ENCODE results near the gene ZG16B. TPM values are rescaled to one million over a fixed set of nuclear protein-coding genes. Genes with fewer than 3 reads are reported as not detected.
A peak's percentile ranks its signal among the peaks of the same experiment; 100 is the strongest.

Gene ZG16B
- total RNA-seq, 2 donors from 2014 or later: 34.1 to 62.1 TPM

DNA sequence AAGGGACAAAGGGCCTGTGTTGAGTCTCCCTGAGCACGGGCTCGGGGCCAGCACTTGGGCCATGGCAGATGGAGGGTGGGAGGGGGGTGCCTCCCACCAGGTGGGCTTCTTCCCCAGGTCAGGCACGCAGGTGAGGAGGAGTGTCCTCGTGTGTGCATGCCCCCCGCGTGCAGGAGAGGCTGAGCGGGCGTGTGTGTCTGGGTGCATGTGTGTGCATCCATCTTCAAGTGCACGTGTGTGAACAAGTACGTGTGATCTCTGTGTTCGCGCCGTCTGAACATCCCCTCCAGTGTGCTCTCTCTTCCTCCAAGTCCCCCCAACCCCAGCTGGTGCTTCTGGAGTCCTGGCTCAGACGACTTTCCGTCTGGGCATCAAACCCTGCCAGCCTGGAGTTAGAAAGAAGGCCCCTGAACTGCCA is 2.7 kb upstream of the ZG16B start:
- TF ChIP-seq, protein P1, sequence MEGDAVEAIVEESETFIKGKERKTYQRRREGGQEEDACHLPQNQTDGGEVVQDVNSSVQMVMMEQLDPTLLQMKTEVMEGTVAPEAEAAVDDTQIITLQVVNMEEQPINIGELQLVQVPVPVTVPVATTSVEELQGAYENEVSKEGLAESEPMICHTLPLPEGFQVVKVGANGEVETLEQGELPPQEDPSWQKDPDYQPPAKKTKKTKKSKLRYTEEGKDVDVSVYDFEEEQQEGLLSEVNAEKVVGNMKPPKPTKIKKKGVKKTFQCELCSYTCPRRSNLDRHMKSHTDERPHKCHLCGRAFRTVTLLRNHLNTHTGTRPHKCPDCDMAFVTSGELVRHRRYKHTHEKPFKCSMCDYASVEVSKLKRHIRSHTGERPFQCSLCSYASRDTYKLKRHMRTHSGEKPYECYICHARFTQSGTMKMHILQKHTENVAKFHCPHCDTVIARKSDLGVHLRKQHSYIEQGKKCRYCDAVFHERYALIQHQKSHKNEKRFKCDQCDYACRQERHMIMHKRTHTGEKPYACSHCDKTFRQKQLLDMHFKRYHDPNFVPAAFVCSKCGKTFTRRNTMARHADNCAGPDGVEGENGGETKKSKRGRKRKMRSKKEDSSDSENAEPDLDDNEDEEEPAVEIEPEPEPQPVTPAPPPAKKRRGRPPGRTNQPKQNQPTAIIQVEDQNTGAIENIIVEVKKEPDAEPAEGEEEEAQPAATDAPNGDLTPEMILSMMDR (IDR thresholded peaks at IDR 0.05): no peak
- Histone ChIP-seq H3K36me3 (no peaks in the 10 kb centered on the region), H3K27ac (no peak overlapping the region), H3K9ac (ENCODE audit: low read depth in 2 of 2, low read length in 2 of 2) (no peak overlapping the region), H3K9me3 (no peaks in the 10 kb centered on the region), H3K4me1 (no peaks in the 10 kb centered on the region), H3K4me3 (no peak overlapping the region), H3K27me3 (no peaks in the 10 kb centered on the region)
- DNase-seq: no peak
- intact Hi-C loops (cut with DNase I): no loop called here

DNA sequence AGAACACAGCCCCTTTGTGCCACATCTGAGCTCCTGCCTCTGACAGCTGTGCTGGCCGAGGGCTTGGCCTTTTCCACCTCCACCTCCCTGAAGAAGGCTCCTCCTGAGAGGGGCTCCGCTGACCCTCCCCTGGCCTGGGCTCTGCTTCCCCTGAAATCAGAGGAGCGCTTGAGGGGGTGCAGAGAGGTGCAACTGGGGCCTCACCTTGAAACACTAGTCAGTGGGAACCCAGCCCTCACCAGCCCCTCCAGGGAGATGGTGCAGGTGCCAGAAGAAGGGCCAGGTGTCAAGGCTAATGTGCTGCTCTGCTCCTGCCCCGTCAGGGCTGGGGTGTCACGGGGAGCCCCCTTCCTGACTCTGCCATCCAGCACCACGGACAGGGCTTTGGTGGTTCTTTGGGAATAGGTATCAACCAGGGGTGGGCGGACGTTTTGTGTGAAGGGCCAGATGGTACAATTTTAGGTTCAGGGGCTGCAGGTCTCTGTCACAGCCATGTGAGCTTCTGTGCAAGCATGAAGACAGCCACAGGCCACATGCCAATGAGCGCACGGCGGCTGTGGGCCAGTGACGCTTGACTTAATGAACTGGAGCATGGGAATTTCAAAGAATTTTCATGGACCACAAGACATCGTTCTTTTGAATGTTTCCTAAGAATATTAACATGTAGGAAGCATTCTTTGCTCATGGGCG is 2.1 kb upstream of the ZG16B start:
- Histone ChIP-seq H3K4me1 (no peaks in the 10 kb centered on the region), H3K9me3 (no peaks in the 10 kb centered on the region), H3K27ac (no peak overlapping the region), H3K27me3 (no peaks in the 10 kb centered on the region), H3K36me3 (no peaks in the 10 kb centered on the region), H3K9ac (ENCODE audit: low read depth in 2 of 2, low read length in 2 of 2) (no peak overlapping the region), H3K4me3 (no peak overlapping the region)
- TF ChIP-seq, protein P1 (IDR thresholded peaks at IDR 0.05): no peak
- DNase-seq: no peak
- intact Hi-C loops (cut with DNase I): loop anchor here (2.0 kb wide), 1 partner anchor 19 kb away; no protein-coding TSS in a partner anchor

DNA sequence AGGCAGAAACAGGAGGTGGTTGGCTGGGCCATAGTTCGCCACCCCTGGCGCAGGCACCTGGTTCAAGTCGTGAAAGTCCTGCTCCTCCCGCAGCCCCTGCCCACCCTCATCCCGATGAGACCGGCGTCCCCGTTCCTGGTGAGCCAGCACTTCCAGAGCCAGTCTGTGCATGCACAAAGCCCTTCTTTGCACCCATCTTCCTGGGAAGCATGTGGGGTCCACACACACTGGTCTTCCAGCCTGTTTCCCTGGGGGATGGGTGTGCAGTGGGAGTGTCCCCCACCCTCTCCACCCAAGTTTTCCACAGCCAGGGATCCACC is 1.6 kb upstream of the ZG16B start:
- H3K9me3 ChIP-seq: no peaks in the 10 kb centered on the region
- intact Hi-C loops (cut with DNase I): loop anchor here (2.0 kb wide), 1 partner anchor 20 kb away; no protein-coding TSS in a partner anchor
- no peak overlapping the region for H3K4me3 ChIP-seq
- no peak overlapping the region for H3K9ac ChIP-seq (ENCODE audit: low read depth in 2 of 2, low read length in 2 of 2)
- no peaks in the 10 kb centered on the region for H3K36me3 ChIP-seq
- no peak for DNase-seq
- TF ChIP-seq, protein P1 (IDR thresholded peaks at IDR 0.05): no peak
- H3K4me1 ChIP-seq: no peaks in the 10 kb centered on the region
- no peaks in the 10 kb centered on the region for H3K27me3 ChIP-seq
- H3K27ac ChIP-seq: no peak overlapping the region

DNA sequence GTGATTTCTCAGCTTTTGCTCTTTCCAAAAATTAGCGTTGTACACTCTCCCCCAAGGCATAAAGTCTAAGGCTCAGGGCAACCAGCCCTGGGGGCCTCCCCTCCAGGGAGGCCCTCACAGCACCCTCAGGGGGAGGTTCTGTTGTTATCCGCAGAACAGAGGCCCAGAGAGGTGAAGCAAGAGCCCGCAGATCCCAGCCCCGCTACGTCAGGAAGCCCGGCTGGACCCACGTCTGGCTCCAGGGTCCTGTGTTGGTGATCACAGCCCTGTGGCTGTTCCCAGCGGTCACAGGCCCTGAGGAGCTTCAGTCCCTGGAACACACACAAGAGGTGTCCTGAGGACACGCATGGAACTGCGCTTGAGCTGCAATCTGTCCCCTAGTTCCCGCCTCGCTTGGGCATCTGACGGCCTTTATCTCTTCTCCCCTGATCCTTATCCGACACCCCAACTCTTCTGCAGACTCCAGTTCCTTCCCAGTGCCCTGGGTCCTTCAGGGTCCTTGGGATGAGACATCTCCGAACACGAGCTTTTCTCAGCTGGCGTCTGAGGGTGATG is 1.1 kb upstream of the ZG16B start:
- Histone ChIP-seq H3K27ac (peak overlapping the region; percentile 87), H3K9me3 (no peaks in the 10 kb centered on the region), H3K27me3 (no peaks in the 10 kb centered on the region), H3K4me1 (no peaks in the 10 kb centered on the region), H3K9ac (ENCODE audit: low read depth in 2 of 2, low read length in 2 of 2) (peak overlapping the region in 1 of 2 donors; percentile 54), H3K4me3 (no peak overlapping the region), H3K36me3 (no peaks in the 10 kb centered on the region)
- intact Hi-C loops (cut with DNase I): loop anchor here (2.0 kb wide), 1 partner anchor 20 kb away; no protein-coding TSS in a partner anchor
- no peak for DNase-seq
- TF ChIP-seq, protein P1 (IDR thresholded peaks at IDR 0.05): no peak

DNA sequence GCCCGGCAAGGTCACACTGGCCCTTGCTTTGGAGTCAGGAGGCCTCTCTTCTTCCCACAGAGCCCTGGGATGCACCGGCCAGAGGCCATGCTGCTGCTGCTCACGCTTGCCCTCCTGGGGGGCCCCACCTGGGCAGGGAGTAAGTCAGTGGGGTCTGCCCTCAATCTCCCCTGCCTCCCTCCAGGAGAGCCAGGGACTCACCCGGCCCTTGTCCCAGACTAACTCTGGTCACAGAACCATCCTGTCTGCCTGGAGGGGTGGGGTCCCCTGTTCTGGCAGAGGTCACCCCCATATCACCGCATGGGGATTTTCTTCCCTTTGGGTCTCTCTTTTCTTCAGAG is 222 bp downstream of the ZG16B start:
- Histone ChIP-seq H3K27me3 (no peaks in the 10 kb centered on the region), H3K36me3 (no peaks in the 10 kb centered on the region), H3K9ac (ENCODE audit: low read depth in 2 of 2, low read length in 2 of 2) (peak overlapping the region in 1 of 2 donors; percentile 7), H3K9me3 (no peaks in the 10 kb centered on the region), H3K27ac (peak overlapping the region; percentile 87), H3K4me3 (peak overlapping the region; percentile 4), H3K4me1 (no peaks in the 10 kb centered on the region)
- intact Hi-C loops (cut with DNase I): no loop called here
- no peak for DNase-seq
- TF ChIP-seq, protein P1 (IDR thresholded peaks at IDR 0.05): no peak

Data from colonic mucosa (tissue), 4 donors.